ENCODE results near the gene INSYN1. TPM values are rescaled to one million over a fixed set of nuclear protein-coding genes. Genes with fewer than 3 reads are reported as not detected.
A peak's percentile ranks its signal among the peaks of the same experiment; 100 is the strongest.

The INSYN1 gene
- polyA plus RNA-seq, 1 donor from 2014 or later = 21.3 TPM

- peaks cover 6% of the 10 kb centered on the region for H4K20me1 ChIP-seq (ENCODE audit: insufficient read depth)
- H3K4me2 ChIP-seq (ENCODE audit: low read length) = no peak overlapping the region
- TF ChIP-seq SMC3 (conservative IDR thresholded peaks at IDR 0.05; ENCODE audit: poor library complexity) (no peak), EP300 (conservative IDR thresholded peaks at IDR 0.05; ENCODE audit: poor library complexity, severe bottlenecking) (no peak), MXI1 (conservative IDR thresholded peaks at IDR 0.05; ENCODE audit: poor library complexity, severe bottlenecking) (no peak), RAD21 (conservative IDR thresholded peaks at IDR 0.05) (no peak), POLR2AphosphoS5 (IDR thresholded peaks at IDR 0.05) (no peak), TAF1 (IDR thresholded peaks at IDR 0.05; ENCODE audit: low read depth) (no peak), REST (IDR thresholded peaks at IDR 0.05; ENCODE audit: borderline replicate concordance) (no peak), CTCF (IDR thresholded peaks at IDR 0.05; ENCODE audit: poor library complexity, severe bottlenecking) (no peak), EZH2 (IDR thresholded peaks at IDR 0.05; ENCODE audit: borderline replicate concordance, insufficient read depth, low read length, poor library complexity, severe bottlenecking) (no peak)
- peaks cover 100% of the 10 kb centered on the region for H3K79me2 ChIP-seq (replicated peaks; ENCODE audit: insufficient read depth, low read length)
- H3K4me3 ChIP-seq (ENCODE audit: low read length) = peak overlapping the region; percentile 4
- H2AFZ ChIP-seq (ENCODE audit: low read depth, low read length) = no peak overlapping the region
- no peaks in the 10 kb centered on the region for H3K36me3 ChIP-seq (ENCODE audit: insufficient read depth, low read length)
- H3K9me3 ChIP-seq (ENCODE audit: low read length) = no peaks in the 10 kb centered on the region
- H3F3A ChIP-seq (ENCODE audit: insufficient read depth, low read length, poor library complexity, severe bottlenecking) = no peaks in the 10 kb centered on the region
- peak overlapping the region; percentile 13 for H3K27ac ChIP-seq (ENCODE audit: low read length)
- no peaks in the 10 kb centered on the region for H3K27me3 ChIP-seq (ENCODE audit: insufficient read depth, low read depth, low read length)
- no peak overlapping the region for H3K9ac ChIP-seq (ENCODE audit: low read length)
- H3K9me2 ChIP-seq (ENCODE audit: insufficient read depth, low read length) = no peaks in the 10 kb centered on the region
Measured at GRCh38 chr15:73691396-73691795, 61.8 kb downstream of the INSYN1 start.

GRCh38 chr15:73688455-73688854 lies 64.7 kb downstream of the INSYN1 start:
- Histone ChIP-seq H3K27me3 (ENCODE audit: insufficient read depth, low read depth, low read length) (no peaks in the 10 kb centered on the region), H3K79me2 (replicated peaks; ENCODE audit: insufficient read depth, low read length) (peaks cover 89% of the 10 kb centered on the region), H3K9ac (ENCODE audit: low read length) (no peak overlapping the region), H3F3A (ENCODE audit: insufficient read depth, low read length, poor library complexity, severe bottlenecking) (no peaks in the 10 kb centered on the region), H3K4me3 (ENCODE audit: low read length) (no peak overlapping the region), H3K9me2 (ENCODE audit: insufficient read depth, low read length) (no peaks in the 10 kb centered on the region), H3K36me3 (ENCODE audit: insufficient read depth, low read length) (no peaks in the 10 kb centered on the region), H3K27ac (ENCODE audit: low read length) (no peak overlapping the region), H3K4me2 (ENCODE audit: low read length) (no peak overlapping the region), H2AFZ (ENCODE audit: low read depth, low read length) (no peak overlapping the region), H3K9me3 (ENCODE audit: low read length) (no peaks in the 10 kb centered on the region), H4K20me1 (ENCODE audit: insufficient read depth) (peaks cover 6% of the 10 kb centered on the region)
- TF ChIP-seq TAF1 (IDR thresholded peaks at IDR 0.05; ENCODE audit: low read depth) (no peak), CTCF (IDR thresholded peaks at IDR 0.05; ENCODE audit: poor library complexity, severe bottlenecking) (no peak), SMC3 (conservative IDR thresholded peaks at IDR 0.05; ENCODE audit: poor library complexity) (no peak), REST (IDR thresholded peaks at IDR 0.05; ENCODE audit: borderline replicate concordance) (no peak), POLR2AphosphoS5 (IDR thresholded peaks at IDR 0.05) (no peak), MXI1 (conservative IDR thresholded peaks at IDR 0.05; ENCODE audit: poor library complexity, severe bottlenecking) (no peak), EZH2 (IDR thresholded peaks at IDR 0.05; ENCODE audit: borderline replicate concordance, insufficient read depth, low read length, poor library complexity, severe bottlenecking) (no peak), EP300 (conservative IDR thresholded peaks at IDR 0.05; ENCODE audit: poor library complexity, severe bottlenecking) (no peak), RAD21 (conservative IDR thresholded peaks at IDR 0.05) (no peak)

All from neural cell (in vitro differentiated cells).